ENCODE measurements around the gene HES7. TPM values are rescaled to one million over a fixed set of nuclear protein-coding genes. Genes with fewer than 3 reads are reported as not detected.
A peak's percentile ranks its signal among the peaks of the same experiment; 100 is the strongest.

HES7 gene
- total and polyA plus RNA-seq, 9 of the 15 experiments (the other 6 are each of a cell fraction or from before 2014, with no cell fraction given): 0.03 to 1.7 (median 0.14) TPM; not detected in 1

- TF ChIP-seq CHD4 (IDR thresholded peaks at IDR 0.05; ENCODE audit: insufficient read depth, insufficient replicate concordance, low read depth, low read length, poor library complexity, severe bottlenecking): no peak
- no peak for TF ChIP-seq ZKSCAN8 (CRISPR knock-in tag; IDR thresholded peaks at IDR 0.05)
- no peak for TF ChIP-seq ARNT (IDR thresholded peaks at IDR 0.05)
- TF ChIP-seq AFF4 (CRISPR knock-in tag; IDR thresholded peaks at IDR 0.05): no peak
- TF ChIP-seq CHAMP1 (IDR thresholded peaks at IDR 0.05): no peak; the same call in 1 of the 2 replicates
- TF ChIP-seq ZNF507 (tag; conservative IDR thresholded peaks at IDR 0.05): no peak
- no peak for TF ChIP-seq BRCA1 (IDR thresholded peaks at IDR 0.05)
- no peak for TF ChIP-seq BRCA1 (CRISPR knock-in tag; IDR thresholded peaks at IDR 0.05)
- TF ChIP-seq CBFA2T2 (conservative IDR thresholded peaks at IDR 0.05): no peak
- TF ChIP-seq MYNN (IDR thresholded peaks at IDR 0.05): no peak; the same call in 1 of the 2 replicates
- TF ChIP-seq MYNN (CRISPR knock-in tag; IDR thresholded peaks at IDR 0.05): no peak
- TF ChIP-seq SIN3B (IDR thresholded peaks at IDR 0.05; ENCODE audit: low read depth): no peak
- peak; percentile 24; the same call in 1 of the 2 replicates for TF ChIP-seq SMARCA5 (IDR thresholded peaks at IDR 0.05)
- TF ChIP-seq MCM2 (IDR thresholded peaks at IDR 0.05; ENCODE audit: low read depth): peak; percentile 47; the same call in 1 of the 2 replicates
- TF ChIP-seq ATF3 (IDR thresholded peaks at IDR 0.05): no peak; the same call in 1 of the 2 replicates
- TF ChIP-seq ATF3 (CRISPR knock-in tag; conservative IDR thresholded peaks at IDR 0.05): no peak
- TF ChIP-seq MED1 (CRISPR knock-in tag; IDR thresholded peaks at IDR 0.05; ENCODE audit: borderline replicate concordance): no peak
- peak; percentile 23 for TF ChIP-seq POLR3G (IDR thresholded peaks at IDR 0.05; ENCODE audit: extremely low read depth, insufficient read length, insufficient replicate concordance)
- peak; percentile 87 for TF ChIP-seq POLR2H (tag; IDR thresholded peaks at IDR 0.05; ENCODE audit: low read depth)
These were observed 3.1 kb downstream of the HES7 start (continued) for GRCh38 chr17:8120520-8121406.

All from K562 (cell line).